PC-9 (cell line): Measurements from ENCODE around the gene SCAF4. TPM values are rescaled to one million over a fixed set of nuclear protein-coding genes. Genes with fewer than 3 reads are reported as not detected.
"Not testable (repeated sequence)": the region's sequence is repeated elsewhere in the genome, so short reads cannot be mapped to it uniquely, and the experiment has no call there.

Source experiments
- BruUV-seq: library from RNA; stranded (reverse); fragments of 400-500 nt; replicated peaks from 2 replicates; lab custom pipeline; 2021; lab: Mats Ljungman, UMichigan
- CTCF ChIA-PET: fragments of 300-600 bp; sonication (Branson Sonifier 250); formaldehyde crosslinking; loops from one replicate; lab custom pipeline; 2022; ENCODE audit warnings: antibody characterized with exemption; lab: Charles Lee
- POLR2A ChIA-PET: fragments of 300-600 bp; sonication (Branson Sonifier 250); formaldehyde crosslinking; loops from one replicate; lab custom pipeline; 2022; ENCODE audit warnings: antibody characterized with exemption; ENCODE audit not compliant: unreplicated experiment; lab: Charles Lee
- DNase-seq, 2 experiments: peaks; one replicate each; pipeline versions ENCODE4 v3.0.0 to v3.0.0-alpha.2; 2015 to 2022; ENCODE audit warnings: mixed read lengths in 1 of 2
- H2AFZ ChIP-seq: fragments of 200-600 bp; sonication (generic); 2 replicates; pipeline ENCODE4 v1.8.1; 2017; ENCODE audit warnings: antibody characterized with exemption
- H3F3A ChIP-seq: fragments of 200-600 bp; sonication (generic); 2 replicates; pipeline ENCODE4 v1.8.1; 2017; ENCODE audit warnings: antibody characterized with exemption, mild to moderate bottlenecking, low read depth; ENCODE audit not compliant: insufficient read depth
- H3K27ac ChIP-seq: fragments of 200-600 bp; sonication (generic); 2 replicates; pipeline ENCODE4 v1.6.1; 2016; ENCODE audit warnings: mixed run types
- H3K27me3 ChIP-seq: fragments of 200-600 bp; sonication (generic); 2 replicates; pipeline ENCODE4 v1.6.1; 2016; ENCODE audit warnings: low read depth, mixed run types; ENCODE audit not compliant: insufficient read depth
- H3K36me3 ChIP-seq: fragments of 200-600 bp; sonication (generic); 2 replicates; pipeline ENCODE4 v1.6.1; 2016; ENCODE audit warnings: low read depth, mixed run types
- H3K4me1 ChIP-seq: fragments of 200-600 bp; sonication (generic); replicated peaks from 2 replicates; pipeline ENCODE4 v1.6.1; 2016; ENCODE audit warnings: mixed run types; ENCODE audit not compliant: insufficient read depth
- H3K4me2 ChIP-seq: fragments of 200-600 bp; sonication (generic); 2 replicates; pipeline ENCODE4 v1.6.1; 2017; ENCODE audit warnings: mixed run types
- H3K4me3 ChIP-seq: fragments of 200-600 bp; sonication (generic); 2 replicates; pipeline ENCODE4 v1.6.1; 2016; ENCODE audit warnings: mixed run types
- H3K79me2 ChIP-seq: fragments of 200-600 bp; sonication (generic); 2 replicates; pipeline ENCODE4 v1.6.1; 2017; ENCODE audit warnings: low read depth, mixed run types
- H3K9me2 ChIP-seq: fragments of 200-600 bp; sonication (generic); 2 replicates; pipeline ENCODE4 v1.8.1; 2017; ENCODE audit warnings: mild to moderate bottlenecking; ENCODE audit not compliant: insufficient read depth
- H3K9me3 ChIP-seq: fragments of 200-600 bp; sonication (generic); 2 replicates; pipeline ENCODE4 v1.8.1; 2016; ENCODE audit warnings: low read depth; ENCODE audit not compliant: insufficient read depth
- H4K20me1 ChIP-seq: fragments of 200-600 bp; sonication (generic); 2 replicates; pipeline ENCODE4 v1.8.1; 2017; ENCODE audit not compliant: insufficient read depth
- EZH2 ChIP-seq: fragments of 200-600 bp; sonication (generic); IDR thresholded peaks from 2 replicates; pipeline ENCODE4 v1.8.0; 2017; ENCODE audit warnings: antibody characterized with exemption, low read depth
- intact Hi-C: fragments of 100-400 bp; cut with micrococcal nuclease; formaldehyde crosslinking; loops from one replicate; pipeline ENCODE4 v1.10.0; 2022; ENCODE audit not compliant: unreplicated experiment
- total RNA-seq: library from RNA; stranded (reverse); gene quantifications from 2 replicates; pipeline ENCODE4 v1.2.3, GENCODE V29; 2021
- TF ChIP-seq, protein P1 (sequence below): fragments of 200-600 bp; sonication (generic); conservative IDR thresholded peaks from 2 replicates; pipeline ENCODE4 v1.6.1; 2017; ENCODE audit warnings: mixed run types, antibody characterized with exemption, mild to moderate bottlenecking, moderate library complexity

SCAF4 gene
- total RNA-seq, 1 experiment from 2014 or later: 30.0 TPM

DNA sequence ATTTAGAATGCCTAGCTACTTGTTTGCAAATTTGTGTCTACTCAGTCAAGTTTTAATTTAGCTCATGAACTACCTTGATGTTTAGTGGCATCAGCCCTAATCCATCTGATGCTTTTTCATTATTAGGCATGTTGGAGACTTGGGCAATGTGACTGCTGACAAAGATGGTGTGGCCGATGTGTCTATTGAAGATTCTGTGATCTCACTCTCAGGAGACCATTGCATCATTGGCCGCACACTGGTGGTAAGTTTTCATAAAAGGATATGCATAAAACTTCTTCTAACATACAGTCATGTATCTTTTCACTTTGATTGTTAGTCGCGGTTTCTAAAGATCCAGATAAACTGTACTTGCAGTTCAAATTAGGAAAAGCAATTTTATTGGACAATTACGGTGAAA is 64.8 kb downstream of the SCAF4 start:
- no peaks in the 10 kb centered on the region for H3K27me3 ChIP-seq
- no TSS peak for BruUV-seq
- H3K27ac ChIP-seq: no peak overlapping the region
- no peak overlapping the region for H3K4me2 ChIP-seq
- peaks cover 15% of the 10 kb centered on the region for H3K36me3 ChIP-seq
- H2AFZ ChIP-seq: no peak overlapping the region
- H3F3A ChIP-seq: peaks cover 43% of the 10 kb centered on the region
- H3K9me3 ChIP-seq: no peaks in the 10 kb centered on the region
- no peaks in the 10 kb centered on the region for H3K9me2 ChIP-seq
- intact Hi-C loops: no loop called here
- no peak overlapping the region for H3K4me3 ChIP-seq
- peaks cover 22% of the 10 kb centered on the region for H3K79me2 ChIP-seq
- POLR2A ChIA-PET: interaction anchor here (0.5 kb wide), 1 partner anchor 52 kb away, joined by 5 read pairs; no protein-coding TSS in a partner anchor
- CTCF ChIA-PET: no interaction called here
- H3K4me1 ChIP-seq: 0 out of 2 replicates have a peak, but pooled peaks cover 2% of the 10 kb centered on the region
- no peak for DNase-seq
- TF ChIP-seq EZH2: no peak
- TF ChIP-seq, protein P1, sequence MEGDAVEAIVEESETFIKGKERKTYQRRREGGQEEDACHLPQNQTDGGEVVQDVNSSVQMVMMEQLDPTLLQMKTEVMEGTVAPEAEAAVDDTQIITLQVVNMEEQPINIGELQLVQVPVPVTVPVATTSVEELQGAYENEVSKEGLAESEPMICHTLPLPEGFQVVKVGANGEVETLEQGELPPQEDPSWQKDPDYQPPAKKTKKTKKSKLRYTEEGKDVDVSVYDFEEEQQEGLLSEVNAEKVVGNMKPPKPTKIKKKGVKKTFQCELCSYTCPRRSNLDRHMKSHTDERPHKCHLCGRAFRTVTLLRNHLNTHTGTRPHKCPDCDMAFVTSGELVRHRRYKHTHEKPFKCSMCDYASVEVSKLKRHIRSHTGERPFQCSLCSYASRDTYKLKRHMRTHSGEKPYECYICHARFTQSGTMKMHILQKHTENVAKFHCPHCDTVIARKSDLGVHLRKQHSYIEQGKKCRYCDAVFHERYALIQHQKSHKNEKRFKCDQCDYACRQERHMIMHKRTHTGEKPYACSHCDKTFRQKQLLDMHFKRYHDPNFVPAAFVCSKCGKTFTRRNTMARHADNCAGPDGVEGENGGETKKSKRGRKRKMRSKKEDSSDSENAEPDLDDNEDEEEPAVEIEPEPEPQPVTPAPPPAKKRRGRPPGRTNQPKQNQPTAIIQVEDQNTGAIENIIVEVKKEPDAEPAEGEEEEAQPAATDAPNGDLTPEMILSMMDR: no peak
- H4K20me1 ChIP-seq: no peaks in the 10 kb centered on the region; the same call in 1 of the 2 replicates

DNA sequence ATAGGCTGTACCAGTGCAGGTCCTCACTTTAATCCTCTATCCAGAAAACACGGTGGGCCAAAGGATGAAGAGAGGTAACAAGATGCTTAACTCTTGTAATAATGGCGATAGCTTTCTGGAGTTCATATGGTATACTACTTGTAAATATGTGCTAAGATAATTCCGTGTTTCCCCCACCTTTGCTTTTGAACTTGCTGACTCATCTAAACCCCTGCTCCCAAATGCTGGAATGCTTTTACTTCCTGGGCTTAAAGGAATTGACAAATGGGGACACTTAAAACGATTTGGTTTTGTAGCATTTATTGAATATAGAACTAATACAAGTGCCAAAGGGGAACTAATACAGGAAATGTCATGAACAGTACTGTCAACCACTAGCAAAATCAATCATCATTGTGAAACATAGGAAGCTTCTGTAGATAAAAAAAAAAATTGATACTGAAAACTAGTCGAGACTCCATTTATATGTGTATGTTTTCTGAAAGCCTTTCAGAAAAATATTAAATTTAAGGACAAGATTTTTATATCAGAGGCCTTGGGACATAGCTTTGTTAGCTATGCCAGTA is 65.4 kb downstream of the SCAF4 start:
- peaks cover 29% of the 10 kb centered on the region for H3K79me2 ChIP-seq
- no peak overlapping the region for H3K4me2 ChIP-seq
- ChIA-PET CTCF (no interaction called here), POLR2A (interaction anchor here (0.5 kb wide), 1 partner anchor 53 kb away, joined by 5 read pairs; no protein-coding TSS in a partner anchor)
- BruUV-seq: no TSS peak
- DNase-seq: no peak
- H3K4me1 ChIP-seq: 0 out of 2 replicates have a peak, but pooled peaks cover 8% of the 10 kb centered on the region
- H2AFZ ChIP-seq: no peak overlapping the region
- H3K9me2 ChIP-seq: no peaks in the 10 kb centered on the region
- no peak overlapping the region for H3K4me3 ChIP-seq
- peaks cover 43% of the 10 kb centered on the region for H3F3A ChIP-seq
- H3K27ac ChIP-seq: no peak overlapping the region
- TF ChIP-seq EZH2: no peak
- intact Hi-C loops: no loop called here
- H4K20me1 ChIP-seq: peaks cover under 1% of the 10 kb centered on the region; the same call in 1 of the 2 replicates
- H3K27me3 ChIP-seq: no peaks in the 10 kb centered on the region
- peaks cover 19% of the 10 kb centered on the region for H3K36me3 ChIP-seq
- no peaks in the 10 kb centered on the region for H3K9me3 ChIP-seq

DNA sequence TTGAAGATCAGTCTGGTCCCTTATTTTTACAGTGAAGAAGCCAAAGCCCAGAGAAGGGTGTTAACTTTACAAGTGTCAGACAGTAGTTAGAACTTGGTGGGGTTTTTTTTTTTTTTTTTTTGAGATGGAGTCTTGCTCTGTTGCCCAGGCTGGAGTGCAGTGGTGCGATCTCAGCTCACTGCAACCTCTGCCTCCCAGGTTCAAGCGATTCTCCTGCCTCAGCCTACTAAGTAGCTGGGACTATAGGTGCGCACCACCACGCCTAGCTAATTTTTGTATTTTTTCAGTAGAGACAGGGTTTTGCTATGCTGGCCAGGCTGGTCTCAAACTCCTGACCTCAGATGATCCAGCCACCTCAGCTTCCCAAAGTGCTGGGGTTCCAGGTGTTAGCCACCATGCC is 66.0 kb downstream of the SCAF4 start:
- H3K4me3 ChIP-seq, H2AFZ ChIP-seq, H3K9me3 ChIP-seq, H4K20me1 ChIP-seq, POLR2A ChIA-PET, DNase-seq, H3K4me2 ChIP-seq, CTCF ChIA-PET, intact Hi-C loops, BruUV-seq, H3K27ac ChIP-seq, H3K27me3 ChIP-seq, H3K9me2 ChIP-seq: not testable (repeated sequence)
- Histone ChIP-seq H3K4me1 (0 out of 2 replicates have a peak, but pooled peaks cover 10% of the 10 kb centered on the region), H3K79me2 (peaks cover 35% of the 10 kb centered on the region), H3F3A (peaks cover 43% of the 10 kb centered on the region), H3K36me3 (peaks cover 19% of the 10 kb centered on the region)

DNA sequence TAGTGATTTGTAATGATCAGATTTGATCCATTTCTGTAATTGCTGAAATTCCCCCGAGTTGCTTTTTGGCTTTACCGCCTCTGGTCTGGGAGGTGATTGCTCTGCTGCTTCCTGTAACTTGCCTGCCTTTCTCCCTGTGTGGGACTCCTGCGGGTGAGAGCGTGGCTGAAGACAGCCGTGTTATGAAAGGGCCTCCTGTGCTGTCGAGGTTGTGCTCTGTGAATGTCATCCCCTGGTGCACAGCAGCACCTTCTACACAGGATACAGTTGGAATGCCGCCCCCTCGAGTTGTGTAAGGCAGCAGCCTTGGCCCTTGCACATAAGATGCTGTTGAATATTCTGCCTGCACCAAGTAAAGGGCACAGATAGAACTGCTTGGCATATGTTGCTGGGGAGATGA is 66.5 kb downstream of the SCAF4 start:
- Histone ChIP-seq H4K20me1 (peaks cover 9% of the 10 kb centered on the region), H3K79me2 (peaks cover 40% of the 10 kb centered on the region), H3K36me3 (peaks cover 19% of the 10 kb centered on the region), H3K4me3 (no peak overlapping the region), H3K4me2 (no peak overlapping the region), H2AFZ (no peak overlapping the region), H3K9me3 (no peaks in the 10 kb centered on the region), H3K4me1 (0 out of 2 replicates have a peak, but pooled peaks cover 10% of the 10 kb centered on the region), H3K27me3 (no peaks in the 10 kb centered on the region), H3K27ac (no peak overlapping the region), H3F3A (peaks cover 38% of the 10 kb centered on the region), H3K9me2 (no peaks in the 10 kb centered on the region)
- POLR2A ChIA-PET: no interaction called here
- intact Hi-C loops: no loop called here
- BruUV-seq: no TSS peak
- CTCF ChIA-PET: no interaction called here
- TF ChIP-seq EZH2: no peak
- TF ChIP-seq, protein P1: no peak
- DNase-seq: no peak
